Measurements from ENCODE around the gene ROR1.

Gene ROR1

DNA sequence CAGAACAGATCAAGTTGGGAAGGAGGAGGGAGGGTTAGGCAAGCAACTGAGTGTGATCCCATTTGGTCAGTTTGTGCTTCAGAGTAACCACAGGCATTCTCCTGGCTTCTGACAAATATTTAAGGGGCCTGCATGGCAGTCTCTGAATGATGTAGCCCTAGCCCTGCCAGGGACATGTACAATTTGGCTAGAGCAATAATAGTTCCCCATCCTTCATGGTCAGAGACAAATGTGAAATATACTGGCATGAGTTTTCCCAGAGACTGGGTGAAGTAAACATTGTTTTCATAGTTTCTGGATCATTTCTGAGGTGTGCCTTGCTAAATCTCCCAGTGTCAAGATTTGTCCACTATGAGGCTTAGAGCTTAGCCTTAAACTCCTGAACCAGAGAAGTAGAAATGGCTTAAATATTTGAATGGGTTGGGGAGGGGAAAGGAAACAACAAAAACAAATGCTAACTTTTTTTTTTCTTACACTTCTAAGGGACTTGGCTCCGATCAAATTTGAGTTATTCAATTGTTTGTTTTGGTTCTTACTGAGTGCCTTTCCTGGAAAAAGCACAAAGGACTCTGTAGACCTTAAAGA, 387.6 kb downstream of the ROR1 start:
- no peak for DNase-seq

DNA sequence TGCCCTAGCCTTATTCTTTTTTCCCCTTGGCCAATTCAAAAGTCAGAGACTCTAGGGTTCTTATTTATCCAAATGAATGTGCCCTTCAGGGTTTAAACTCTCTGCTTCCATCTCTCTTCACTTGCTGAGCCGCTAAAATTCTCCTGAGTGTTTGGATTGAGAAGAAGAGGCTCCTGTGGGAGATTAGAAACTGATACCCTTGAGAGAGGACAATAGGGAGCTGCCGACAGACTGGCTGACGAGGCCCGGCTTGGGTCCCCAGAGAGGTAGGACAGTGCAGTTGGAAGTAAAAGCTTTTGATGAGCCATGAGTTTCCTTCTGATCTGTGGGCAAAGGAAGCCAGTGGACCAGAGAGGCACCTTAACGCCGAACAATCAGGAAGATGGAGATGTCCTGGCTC, 388.3 kb downstream of the ROR1 start:
- no peak for DNase-seq

GRCh38 chr1:64162804-64163203, 389.0 kb downstream of the ROR1 start:
- no peak for DNase-seq

DNA sequence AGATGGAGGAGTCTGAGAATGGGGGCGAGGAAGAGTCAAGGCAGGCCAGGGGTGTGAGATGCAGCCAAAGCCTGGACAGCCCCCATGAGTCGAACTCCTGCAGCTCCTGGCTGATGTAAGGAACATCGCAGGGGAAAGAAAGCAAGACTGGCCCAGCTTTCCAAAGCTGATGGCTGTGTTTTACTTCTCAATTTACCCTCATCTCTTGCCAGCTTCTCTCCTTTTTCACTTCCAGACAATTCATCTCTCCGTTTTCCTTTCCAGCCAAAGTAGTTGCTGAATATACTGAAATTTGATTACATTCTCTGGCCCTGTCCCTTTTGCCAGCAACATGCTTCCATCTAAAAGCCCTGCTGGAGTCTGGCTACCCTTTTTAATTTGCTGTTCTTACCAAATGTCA, 389.6 kb downstream of the ROR1 start:
- DNase-seq, result no peak

DNA sequence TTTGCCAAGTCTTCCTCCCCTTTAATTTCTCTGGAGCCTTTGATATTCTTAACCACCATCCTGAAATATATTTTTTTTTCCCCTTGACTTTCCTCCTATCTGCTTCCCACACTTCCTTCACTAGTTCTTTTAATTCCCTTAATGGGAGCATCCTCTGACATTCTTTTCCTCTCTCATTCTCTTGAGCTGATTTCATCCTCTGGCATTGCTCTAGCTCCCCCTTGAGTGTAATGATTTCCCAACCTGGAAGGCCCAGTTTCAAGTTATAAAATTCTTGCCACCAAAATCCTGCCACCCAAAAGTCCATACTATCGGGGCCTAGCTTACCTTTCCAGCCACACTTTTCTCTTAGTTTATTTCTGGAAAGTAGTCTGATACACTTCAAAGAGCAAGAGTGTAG, 390.2 kb downstream of the ROR1 start:
- no peak for DNase-seq

GRCh38 chr1:64166629-64167028, 392.8 kb downstream of the ROR1 start:
- DNase-seq, result no peak

DNA sequence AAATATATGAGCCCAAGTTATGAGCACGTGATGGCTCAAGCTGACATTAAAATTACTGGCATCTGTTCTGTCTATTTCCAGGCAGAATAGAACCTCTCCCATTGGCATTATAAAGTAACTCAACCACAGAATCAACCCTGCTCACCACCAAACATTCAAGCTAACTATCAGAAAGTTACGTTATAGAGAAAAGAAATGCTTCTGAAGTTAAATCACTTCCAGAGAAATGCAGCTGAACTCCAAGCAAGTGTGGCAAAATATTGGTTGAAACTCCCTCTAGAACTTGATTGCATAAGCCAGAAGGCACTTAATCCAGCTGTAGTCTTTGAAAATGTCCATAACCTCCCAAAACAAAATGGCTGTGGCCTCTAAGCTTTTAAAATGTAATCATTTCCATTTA, 393.4 kb downstream of the ROR1 start:
- no peak for DNase-seq

- DNase-seq, result no peak
Measured at GRCh38 chr1:64171246-64171645, 397.4 kb downstream of the ROR1 start.

DNA sequence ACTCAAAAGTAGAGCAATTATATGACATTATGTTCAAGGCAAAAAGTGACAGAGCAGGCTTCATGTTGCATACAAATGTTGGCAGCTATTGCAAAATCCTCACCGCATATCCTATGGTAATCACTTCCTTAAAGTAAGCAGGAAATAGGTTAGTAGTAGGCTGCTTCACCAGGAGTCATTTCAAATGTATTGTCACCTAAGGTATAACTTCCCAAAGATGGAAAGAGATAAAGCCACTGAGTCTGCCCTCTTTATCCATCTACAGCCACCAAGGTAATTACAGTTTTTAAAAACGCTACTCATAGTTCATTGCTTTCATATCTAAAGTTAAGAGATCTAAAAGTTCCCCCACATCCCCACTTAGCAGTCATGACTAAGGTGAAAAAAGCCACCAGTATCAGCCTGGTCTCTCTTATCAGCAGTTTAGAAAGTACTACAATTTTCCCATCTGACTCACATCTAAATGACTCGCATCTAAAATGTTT, 398.0 kb downstream of the ROR1 start:
- DNase-seq, result no peak

- no peak for DNase-seq
Measured at GRCh38 chr1:64172458-64172983, 398.7 kb downstream of the ROR1 start.

GRCh38 chr1:64173336-64173940, 399.6 kb downstream of the ROR1 start:
- DNase-seq, result no peak

- DNase-seq, result no peak
Measured at GRCh38 chr1:64175639-64176038, 401.8 kb downstream of the ROR1 start.

GRCh38 chr1:64176659-64177058, 402.8 kb downstream of the ROR1 start:
- DNase-seq, result no peak

- DNase-seq, result no peak
Measured at GRCh38 chr1:64179588-64179987, 405.8 kb downstream of the ROR1 start.

DNA sequence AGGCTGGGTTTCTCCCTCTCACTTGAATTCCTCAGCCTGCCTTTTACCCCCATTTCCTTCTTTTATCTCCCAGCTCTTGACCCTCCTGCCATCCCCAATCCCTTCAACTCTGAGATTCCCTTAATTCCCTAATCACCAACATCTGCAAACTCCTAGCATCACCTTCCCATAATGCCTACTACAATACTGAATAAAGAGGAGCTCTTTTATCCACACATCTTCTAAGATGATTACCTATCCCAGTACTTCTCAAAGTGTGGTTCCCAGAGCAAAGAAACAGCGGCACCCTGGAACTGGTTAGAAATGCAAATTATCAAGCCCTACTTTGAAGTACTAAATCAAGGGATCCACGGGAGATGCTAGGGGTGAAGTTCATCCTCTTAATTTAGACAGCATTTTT, 408.4 kb downstream of the ROR1 start:
- DNase-seq, result no peak

GRCh38 chr1:64183395-64184002, 409.7 kb downstream of the ROR1 start:
- DNase-seq, result no peak

GRCh38 chr1:64184003-64184440, 410.2 kb downstream of the ROR1 start:
- DNase-seq, result no peak

GRCh38 chr1:64186138-64186897, 412.5 kb downstream of the ROR1 start:
- DNase-seq, result no peak

GRCh38 chr1:64186898-64187280, 413.1 kb downstream of the ROR1 start:
- no peak for DNase-seq

GRCh38 chr1:64187646-64188045, 413.8 kb downstream of the ROR1 start:
- DNase-seq, result no peak

DNA sequence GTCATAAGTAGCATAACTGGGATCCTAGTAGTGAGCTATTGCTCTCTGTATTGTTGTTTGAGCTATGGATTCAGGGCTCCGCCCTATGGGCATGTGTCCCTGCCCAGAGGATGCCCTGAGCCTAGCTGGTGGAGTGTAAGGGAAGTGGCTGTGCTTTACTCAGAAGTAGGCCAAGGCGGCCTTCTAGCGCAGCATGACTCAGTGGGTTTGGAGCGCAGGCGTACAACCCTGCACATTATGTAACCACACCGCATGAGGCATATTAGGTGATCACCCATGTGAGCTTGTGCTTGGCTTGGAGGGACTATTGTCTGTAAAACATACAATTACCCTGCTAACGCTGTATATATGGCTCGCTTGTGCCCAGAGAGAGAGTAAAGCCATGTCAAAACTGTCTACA, 418.5 kb downstream of the ROR1 start:
- DNase-seq, result no peak

GRCh38 chr1:64194168-64195080, 420.6 kb downstream of the ROR1 start:
- DNase-seq, result no peak

GRCh38 chr1:64195081-64195395, 421.2 kb downstream of the ROR1 start:
- no peak for DNase-seq

Data from cerebellar nuclear complex (tissue), 1 donor.